Muscle of back (tissue), 11 donors: Measurements from ENCODE around the gene ZNF552. TPM values are rescaled to one million over a fixed set of nuclear protein-coding genes. Genes with fewer than 3 reads are reported as not detected.
"Not testable (repeated sequence)": the region's sequence is repeated elsewhere in the genome, so short reads cannot be mapped to it uniquely, and the experiment has no call there.

Source experiments
- DNase-seq, 3 donors: peaks; one replicate each; pipeline versions ENCODE4 v3.0.0 to v3.0.0-alpha.2; 2013
- polyA plus RNA-seq, 10 donors: library from polyadenylated mRNA; unstranded; fragments of 120-200 nt; gene quantifications; one replicate each; pipeline ENCODE4 v1.2.1, GENCODE V29; 2013; ENCODE audit not compliant: insufficient read length in 10 of 10

The ZNF552 gene
- polyA plus RNA-seq, 10 donors, result 2.1 to 6.4 (median 3.9) TPM

DNA sequence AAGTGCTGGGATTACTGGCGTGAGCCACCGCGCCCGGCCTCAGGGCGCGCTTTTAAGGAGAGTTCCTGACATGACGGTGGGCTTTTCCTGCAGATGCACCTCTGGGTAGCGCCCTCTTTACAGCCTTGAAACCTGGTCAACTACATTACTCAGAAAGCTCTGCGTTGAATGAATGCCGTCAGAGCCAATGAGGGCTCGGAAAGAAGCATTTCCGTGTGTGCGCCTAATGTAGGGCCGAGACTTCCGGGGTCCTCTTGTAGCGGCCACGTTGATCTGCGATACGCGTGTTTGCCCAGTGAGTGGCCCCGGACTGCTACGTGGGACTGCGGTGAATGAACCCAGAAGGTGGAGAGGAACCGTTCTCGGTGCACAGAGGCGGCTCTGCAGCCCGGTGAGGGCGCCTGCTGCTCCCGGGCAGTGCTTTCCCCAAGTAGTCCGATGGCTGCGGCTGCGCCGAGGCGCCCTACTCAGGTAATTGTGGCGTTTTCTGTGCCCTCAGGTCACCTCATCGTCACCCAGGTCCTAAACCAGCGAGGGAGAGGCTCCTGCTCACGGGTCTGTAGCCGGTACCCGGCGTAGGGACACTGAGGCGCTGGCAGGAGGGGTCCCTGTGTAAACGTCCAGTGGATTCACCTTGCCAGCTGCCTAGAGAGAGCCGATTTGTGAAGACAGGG, 4.9 kb upstream of the ZNF552 start:
- DNase-seq, result peak; percentile 93 to 97 (median 95)

DNA sequence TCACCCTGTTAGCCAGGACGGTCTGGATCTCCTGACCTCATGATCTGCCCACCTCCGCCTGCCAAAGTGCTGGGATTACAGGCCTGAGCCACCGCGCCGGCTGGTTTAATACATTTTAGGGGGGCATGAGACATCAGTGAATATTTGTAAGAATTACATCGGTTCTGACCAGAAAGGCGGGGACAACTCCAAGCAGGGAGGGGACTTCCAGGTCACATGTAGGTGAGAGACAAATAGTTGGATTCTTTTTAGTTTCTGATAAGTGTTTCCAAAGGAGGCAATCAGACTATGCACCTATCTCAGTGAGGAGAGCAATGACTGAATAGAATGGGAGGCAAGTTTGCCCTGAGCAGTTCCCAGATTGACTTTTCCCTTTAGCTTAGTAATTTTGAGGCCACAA, 3.7 kb upstream of the ZNF552 start:
- no peak for DNase-seq

DNA sequence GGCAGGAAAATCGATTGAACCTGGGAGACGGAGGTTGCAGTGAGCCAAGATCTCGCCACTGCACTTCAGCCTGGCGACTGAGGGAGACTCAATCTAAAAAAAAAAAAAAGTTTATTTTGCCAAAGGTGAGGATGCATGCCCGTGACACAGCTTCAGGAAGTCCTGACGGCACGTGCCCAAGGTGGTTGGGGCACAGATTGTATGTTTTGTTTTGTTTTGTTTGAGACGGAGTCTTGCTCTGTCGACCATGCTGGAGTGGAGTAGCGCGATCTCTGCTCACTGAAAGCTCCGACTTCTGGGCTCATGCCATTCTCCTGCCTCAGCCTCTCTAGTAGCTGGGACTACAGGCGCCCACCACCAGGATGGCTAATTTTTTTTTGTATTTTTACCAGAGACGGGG, 3.3 kb upstream of the ZNF552 start:
- no peak for DNase-seq

DNA sequence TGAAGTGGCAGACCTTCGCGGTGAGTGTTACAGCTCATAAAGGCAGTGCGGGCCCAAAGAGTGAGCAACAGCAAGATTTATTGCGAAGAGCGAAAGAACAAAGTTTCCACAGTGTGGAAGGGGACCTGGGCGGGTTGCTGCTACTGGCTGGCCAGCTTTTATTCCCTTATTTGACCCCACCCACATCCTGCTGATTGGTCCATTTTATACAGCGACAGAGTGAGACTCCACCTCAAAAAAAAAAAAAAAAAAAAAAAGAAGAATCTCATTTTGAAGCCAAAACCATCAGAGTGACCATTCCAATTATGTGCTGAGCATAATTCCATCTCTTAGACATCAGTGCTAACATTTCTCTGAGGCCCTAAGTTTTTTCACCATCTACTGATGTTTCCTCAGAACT, 1.9 kb upstream of the ZNF552 start:
- DNase-seq, result no peak

DNA sequence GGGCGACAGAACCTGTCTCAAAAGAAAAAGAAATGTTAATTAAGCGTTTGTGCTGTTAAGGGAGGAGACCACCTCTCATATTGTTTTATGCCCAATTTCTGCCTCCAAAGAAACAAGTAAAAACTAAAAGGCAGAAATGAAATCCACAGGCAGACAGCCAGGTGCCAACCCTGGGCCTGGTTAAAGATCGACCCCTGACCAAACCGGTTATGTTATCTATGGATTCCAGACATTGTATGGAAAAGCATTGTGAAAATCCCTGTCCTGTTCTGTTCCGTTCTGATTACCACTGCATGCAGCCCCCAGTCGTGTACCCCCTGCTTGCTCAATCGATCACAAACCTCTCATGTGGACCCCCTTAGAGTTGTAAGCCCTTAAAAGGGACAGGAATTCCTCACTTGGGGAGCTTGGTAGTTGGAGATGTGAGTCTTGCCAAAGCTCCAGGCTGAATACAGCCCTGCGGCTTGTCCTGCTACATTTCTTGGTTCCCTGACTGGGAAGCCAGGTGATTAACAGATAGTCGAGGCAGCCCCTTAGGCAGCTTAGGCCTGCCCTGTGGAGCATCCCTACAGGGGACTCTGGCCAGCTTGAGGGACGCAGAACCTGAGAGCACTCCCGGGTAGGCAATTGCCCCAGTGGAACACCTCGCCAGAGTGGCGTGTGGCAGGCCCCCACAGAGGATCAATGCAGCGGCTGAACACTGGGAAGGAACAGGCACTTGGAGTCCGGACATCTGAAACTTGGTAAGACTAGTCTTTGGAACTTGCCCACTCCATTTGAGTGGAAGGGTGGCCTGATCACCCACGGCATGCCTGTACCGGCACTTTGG, 748 bp upstream of the ZNF552 start:
- DNase-seq, result no peak

DNA sequence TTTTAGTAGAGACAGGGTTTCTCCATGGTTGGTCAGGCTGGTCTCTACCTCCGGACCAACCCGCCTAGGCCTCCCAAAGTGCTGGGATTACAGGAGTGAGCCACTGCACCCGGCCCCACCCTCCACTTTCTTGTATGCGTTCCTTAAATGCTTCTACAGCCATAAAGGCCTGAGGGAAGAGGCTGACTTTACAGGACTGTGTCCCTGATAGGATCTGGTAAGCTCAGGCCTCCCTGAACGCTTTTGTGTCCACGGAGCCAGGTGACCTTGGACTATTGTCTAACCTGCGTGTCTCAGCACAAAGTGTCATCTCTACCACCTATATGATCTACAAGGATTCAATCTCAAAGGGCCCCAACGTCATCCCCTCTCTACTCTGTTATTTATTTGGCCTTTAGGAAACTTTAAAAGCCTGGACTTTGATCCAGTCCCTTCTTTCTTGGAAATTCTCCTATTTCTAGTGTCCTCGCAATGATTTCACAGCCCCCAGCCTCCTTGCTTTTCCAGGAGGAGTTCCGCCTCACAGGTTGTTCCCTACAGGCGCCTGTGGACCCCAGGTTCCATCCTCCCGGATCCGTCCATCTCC, 701 bp downstream of the ZNF552 start:
- DNase-seq, result no peak

DNA sequence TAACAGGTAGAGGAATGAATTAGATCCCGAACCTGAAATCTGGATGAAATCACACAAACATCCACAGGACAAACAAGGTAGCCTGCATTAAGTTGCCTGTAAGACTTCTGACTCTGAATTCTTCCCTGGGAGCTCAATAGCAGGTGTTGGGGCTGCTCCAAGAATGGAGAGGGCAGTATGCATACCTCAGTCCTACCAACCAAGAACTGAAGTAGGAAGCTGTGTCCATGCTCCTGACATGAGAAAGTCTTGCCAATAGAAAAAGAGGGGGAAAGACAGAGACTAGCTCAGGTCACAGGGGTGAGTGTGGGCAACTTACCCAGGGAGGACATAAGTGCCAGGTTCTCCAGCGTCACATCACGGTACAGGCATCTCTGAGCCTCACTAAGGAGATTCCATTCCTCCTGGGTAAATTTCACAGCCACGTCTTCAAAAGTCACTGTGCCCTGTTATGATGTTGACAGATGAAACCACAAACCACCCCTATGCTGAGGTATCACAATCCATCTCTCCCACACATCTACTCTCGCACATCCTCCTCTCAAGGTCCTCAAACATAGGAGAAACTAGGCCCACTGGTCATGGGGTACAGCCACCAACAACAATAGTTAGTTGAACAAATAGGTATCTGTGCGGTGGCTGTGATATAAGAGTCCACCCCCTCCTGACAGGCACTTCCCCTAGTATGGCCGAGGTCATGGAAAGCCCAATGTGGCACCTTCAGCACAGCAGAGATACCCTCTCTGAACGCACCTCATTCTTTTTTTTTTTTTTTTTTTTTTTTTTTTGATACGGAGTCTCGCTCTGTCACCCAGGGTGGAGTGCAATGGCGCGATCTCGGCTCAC, 1.5 kb downstream of the ZNF552 start:
- DNase-seq, result not testable (repeated sequence)

DNA sequence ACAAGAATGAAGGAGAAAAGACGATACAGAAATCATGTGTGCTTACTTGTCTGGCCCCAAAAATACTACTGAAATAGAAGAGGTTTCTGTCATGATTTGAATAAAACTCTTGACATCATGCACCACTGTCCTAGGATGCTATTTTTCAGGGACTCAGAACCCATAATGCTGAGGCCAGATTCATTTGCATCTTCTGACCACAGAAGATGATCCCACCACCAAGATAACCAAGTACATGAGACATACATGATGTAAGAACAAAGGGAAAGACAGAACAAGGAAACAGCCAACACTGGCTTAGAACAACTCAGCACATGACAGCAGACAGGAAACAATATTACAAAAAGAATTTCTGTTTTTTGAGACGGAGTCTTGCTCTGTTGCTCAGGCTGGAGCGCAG, 2.5 kb downstream of the ZNF552 start:
- no peak for DNase-seq

DNA sequence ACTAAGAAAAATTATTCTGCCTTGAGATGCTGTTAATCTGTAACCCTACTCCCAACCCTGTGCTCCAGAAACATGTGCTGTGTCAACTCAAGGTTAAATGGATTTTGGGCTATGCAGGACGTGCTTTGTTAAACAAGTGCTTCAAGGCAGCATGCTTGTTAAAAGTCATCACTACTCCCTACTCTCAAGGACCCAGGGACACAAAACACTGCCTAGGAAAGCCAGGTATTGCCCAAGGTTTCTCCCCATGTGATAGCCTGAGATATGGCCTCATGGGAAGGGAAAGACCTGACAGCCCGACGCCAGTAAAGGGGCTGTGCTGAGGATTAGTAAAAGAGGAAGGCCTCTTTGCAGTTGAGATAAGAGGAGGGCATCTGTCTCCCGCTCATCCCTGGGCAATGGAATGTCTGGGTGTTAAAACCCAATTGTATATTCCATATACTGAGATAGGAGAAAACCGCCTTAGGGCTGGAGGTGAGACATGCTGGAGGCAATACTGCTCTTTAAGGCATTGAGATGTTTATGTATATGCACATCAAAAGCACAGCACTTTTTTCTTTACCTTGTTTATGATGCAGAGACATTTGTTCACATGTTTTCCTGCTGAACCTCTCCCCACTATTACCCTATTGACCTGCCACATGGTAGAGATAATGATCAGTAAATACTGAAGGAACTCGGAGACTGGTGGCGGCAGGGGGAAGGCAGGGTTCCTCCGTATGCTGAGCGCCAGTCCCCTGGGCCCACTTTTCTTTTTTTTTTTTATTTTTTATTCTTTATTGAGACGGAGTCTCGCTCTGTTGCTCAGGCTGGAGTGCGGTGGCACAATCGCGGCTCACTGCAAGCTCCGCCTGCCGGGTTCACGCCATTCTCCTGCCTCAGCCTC, 4.1 kb downstream of the ZNF552 start:
- DNase-seq, result not testable (repeated sequence)

DNA sequence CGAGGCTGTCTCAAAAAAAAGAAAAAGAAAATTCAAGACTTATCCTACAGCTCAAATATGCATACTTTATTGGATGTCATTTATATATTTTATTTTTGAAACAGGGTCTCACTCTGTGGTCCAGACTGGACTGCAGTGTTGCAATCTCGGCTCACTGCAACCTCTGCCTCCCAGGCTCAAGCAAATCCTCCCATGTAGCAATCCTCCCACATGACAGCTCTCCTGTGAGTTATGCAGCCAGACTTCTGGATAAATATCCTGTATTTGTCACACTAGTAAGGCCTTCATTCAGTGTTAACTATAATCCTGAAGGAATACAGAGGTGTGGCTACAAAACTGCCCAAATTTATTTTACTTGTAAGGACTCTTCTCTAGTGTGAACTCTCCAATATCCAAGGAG, 7.2 kb downstream of the ZNF552 start:
- DNase-seq, result no peak

DNA sequence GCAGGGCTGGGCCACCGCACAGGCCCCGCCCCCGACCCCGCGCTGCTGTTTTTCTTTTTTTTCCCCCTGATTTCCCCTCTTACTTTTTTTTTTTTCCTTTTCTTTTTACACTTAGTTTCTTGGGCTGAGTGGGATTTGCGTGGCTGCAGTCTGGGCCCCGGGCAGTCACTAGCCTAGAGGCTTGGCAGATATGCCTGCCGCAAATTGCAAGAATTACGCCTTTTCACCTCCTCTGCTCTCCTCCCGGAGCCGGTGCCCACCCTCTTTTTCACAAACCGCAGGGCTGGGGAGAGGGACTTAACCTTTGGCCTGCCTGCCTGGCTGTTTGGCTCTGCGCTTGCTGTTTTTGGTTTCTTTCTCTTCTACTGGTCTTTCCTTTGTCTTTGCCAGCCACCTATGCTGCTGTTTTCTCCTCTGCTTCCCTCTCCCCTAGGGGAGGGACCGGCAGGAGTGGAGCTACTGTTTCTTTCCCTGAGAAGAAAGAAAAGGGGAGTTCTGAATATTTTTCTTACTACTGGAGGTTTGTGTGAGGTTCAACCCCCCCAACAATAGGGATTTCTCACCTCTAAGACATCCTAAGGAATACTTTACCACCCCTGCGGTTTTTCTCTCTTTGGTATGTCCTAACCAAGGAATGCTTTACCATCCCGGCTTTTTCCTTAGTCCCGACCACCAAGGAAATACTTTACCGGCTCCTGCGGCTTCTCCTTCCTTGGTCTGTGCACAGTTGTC, 11.0 kb downstream of the ZNF552 start:
- peak; percentile 36 to 93 (median 77) for DNase-seq

DNA sequence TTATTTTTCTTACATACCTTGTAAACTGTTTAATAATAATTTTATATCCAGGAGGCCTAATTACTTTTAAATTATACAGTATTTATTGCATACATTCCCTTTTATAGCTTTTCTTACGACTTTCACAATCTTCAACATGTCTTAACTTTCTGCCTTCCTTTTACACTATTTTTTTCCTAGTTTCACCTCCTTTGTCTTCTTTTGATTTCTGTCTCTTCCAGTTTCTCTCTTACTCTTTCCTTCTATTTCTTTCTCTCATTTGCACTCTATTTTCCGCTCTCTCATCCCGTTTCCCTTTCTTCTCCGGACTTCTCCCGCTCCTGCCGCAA, 11.5 kb downstream of the ZNF552 start:
- DNase-seq, result no peak

DNA sequence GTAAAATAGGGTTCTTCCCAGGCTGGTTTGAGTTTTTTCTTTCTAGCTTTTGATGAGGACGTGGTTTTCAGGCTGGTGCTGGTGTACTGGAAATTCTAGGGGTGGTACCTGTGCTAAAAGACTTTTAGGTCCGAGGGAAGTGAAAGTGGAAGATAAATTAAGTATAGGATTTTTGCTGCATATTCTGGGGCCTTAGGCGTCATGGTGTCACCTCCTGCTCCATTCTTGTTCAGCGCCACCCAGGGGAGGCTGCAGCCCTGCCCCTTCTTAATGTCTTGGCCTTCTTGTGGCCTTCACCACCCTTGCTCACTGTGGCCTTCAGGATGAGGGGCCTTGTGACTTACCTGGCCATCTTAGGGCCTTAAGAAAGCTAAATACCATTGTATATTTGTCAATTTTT, 12.4 kb downstream of the ZNF552 start:
- no peak for DNase-seq

DNA sequence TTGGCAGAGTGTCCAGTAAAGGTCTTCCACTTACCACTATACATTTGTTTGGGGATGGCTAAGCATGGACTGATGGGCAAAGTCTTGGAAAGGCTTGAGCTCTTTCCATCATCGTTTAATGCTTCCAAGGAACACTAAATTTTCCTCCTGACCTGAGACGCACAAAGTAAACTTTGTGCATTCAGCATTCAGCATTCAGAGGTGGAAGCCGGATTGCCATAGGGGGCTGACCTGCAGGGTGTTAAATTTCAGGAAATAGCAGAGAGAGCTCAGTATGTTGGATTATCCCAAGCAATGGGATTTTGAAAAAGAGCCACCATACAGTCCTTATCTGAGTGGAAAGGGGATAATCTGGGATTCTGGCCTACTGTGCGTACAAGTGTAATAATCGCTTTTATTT, 14.0 kb downstream of the ZNF552 start:
- no peak for DNase-seq

DNA sequence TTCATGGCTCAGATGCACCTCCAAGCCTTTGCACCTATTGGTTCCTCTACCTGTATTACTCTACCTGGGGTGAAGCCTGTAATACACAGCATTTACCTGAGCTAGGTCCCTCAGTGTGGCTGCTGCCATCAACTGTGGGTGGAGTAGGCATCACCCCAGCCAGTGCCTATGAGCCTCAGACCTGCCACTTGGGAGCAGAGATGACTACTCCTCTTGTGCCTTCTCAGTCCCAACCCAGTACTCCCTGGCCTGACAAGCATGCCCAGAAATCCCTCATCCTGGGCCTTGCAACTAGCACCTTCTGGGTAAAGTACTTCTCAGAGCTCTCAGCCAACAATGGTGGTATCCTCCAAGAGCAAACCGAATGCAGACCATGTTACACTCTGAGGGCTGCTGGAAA, 18.1 kb downstream of the ZNF552 start:
- not testable (repeated sequence) for DNase-seq

DNA sequence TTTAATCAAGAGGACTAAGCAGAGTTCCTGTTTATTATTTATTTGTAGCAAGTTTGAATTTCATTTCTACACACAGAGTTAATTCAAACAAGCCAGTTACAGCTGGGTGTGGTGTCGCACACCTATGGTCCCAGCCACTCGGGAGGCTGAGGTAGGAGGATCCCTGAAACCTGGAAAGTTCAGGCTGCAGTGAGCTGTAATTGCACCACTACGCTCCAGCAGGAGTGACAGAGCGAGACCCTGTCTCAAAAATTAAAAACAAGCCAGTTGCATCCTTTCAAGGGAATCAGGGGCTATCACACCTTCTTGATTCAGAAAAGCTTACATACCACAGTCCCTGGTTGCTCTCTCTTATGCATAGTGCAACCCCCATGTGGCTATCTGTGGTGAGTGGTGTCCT, 25.4 kb downstream of the ZNF552 start:
- DNase-seq, result no peak

DNA sequence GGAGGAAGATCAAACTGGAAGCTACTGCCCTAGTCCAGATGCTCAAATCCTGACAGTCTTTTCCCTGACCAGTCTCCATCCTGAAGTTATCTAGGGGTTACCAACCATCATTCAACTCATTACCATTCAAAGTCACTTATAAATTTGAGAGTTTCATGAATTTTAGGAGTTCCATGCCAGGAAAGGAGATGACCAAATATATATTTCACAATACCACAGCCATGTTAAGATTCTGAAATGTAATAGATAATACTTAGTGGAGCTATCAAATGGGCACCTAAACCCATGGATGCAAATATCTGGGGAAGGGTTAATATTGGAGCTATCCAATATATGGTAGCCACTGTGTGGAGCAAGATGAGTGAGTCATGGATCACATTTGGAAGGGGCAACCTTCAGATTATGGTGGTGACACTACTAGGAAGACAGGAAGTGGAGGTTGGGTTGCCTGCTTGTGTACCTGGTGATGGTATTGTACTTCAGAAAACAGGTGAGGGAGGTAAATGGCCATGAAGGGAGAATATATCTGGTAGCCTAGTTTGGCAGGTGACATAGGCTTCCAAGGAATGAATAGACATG, 26.5 kb downstream of the ZNF552 start:
- DNase-seq, result no peak

DNA sequence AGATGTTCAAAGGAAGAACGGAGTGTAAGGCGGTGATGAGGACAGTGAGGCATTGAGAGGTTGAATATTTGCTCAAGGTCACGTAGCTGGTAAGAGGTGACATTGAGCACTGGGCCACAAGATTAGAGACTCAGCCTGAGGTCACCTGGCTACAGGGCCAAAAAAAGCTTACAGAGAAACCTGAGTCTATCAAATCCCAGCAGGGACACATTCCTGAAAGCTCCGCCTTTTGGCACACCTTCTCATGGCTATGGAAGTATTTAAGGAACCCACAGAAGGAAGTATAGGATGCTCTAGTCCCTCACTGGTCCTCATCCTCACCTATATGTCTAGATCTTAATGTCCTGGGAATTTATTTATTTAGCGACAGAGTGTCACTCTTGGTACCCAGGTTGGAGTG, 27.8 kb downstream of the ZNF552 start:
- DNase-seq, result no peak

DNA sequence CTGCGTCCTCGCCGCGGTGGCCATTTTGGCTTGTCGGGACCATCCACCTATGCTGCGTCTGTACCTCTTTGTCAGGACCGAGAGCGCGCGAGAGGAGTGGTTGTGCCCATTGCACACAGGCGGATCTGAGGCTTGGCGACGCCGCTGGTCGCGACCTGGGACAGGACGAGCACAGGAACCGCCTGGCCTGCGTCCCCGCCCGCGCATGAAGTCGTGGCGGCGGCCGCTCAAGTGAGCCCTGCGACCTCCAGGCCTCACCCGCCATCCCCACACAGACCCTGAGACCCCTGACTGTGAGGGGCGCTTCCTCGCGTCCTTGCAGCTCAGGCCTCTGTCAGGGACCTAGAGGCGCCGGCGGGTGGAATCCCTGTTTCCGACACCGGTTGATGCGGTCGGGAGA, 28.4 kb downstream of the ZNF552 start:
- no peak for DNase-seq

DNA sequence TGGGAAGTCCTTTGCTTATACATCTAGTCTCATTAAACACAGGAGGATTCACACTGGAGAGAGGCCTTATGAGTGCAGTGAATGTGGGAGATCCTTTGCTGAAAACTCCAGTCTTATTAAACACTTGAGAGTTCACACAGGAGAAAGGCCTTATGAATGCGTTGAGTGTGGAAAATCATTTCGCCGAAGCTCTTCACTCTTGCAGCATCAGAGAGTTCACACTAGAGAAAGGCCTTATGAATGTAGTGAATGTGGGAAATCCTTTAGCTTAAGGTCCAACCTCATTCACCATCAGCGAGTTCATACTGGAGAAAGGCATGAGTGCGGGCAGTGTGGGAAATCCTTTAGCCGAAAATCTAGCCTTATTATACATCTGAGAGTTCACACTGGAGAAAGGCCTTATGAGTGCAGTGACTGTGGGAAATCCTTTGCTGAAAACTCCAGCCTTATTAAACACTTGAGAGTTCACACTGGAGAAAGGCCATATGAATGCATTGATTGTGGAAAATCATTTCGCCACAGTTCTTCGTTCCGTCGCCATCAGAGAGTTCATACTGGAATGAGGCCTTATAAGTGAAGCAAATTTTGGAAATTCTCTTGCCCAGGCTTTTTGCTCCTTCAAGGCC, 35.4 kb downstream of the ZNF552 start:
- DNase-seq, result no peak
